CD4-positive, alpha-beta T cell treated with Interleukin-6 at 100 ng/mL for 8 hours (primary cell): ENCODE data around the gene ATP1B2.
"Not testable (repeated sequence)": the region's sequence is repeated elsewhere in the genome, so short reads cannot be mapped to it uniquely, and the experiment has no call there.

Experiments
- DNase-seq: peaks from one replicate; pipeline ENCODE4 v3.0.0-alpha.2; 2020; ENCODE audit warnings: mixed read lengths, low spot score

ATP1B2 gene

GRCh38 chr17:7634384-7634783 is 16.3 kb upstream of the ATP1B2 start:
- DNase-seq = no peak

- no peak for DNase-seq
Measured at GRCh38 chr17:7636163-7636562, 14.6 kb upstream of the ATP1B2 start.

- no peak for DNase-seq
Measured at GRCh38 chr17:7640783-7641182, 9.9 kb upstream of the ATP1B2 start.

DNA sequence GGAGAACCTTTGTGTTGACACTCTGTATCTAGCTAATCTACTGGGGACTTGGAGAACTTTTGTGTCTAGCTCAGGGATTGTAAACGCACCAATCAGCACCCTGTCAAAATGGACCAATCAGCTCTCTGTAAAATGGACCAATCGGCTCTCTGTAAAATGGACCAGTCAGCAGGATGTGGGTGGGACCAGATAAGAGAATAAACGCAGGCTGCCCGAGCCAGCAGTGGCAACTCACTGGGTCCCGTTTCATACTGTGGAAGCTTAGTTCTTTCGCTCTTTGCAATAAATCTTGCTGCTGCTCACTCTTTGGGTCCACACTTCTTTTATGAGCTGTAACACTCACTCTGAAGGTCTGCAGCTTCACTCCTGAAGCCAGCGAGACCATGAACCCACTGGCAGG is 9.1 kb upstream of the ATP1B2 start:
- DNase-seq = not testable (repeated sequence)

- DNase-seq = no peak
Measured at GRCh38 chr17:7644775-7645174, 6.0 kb upstream of the ATP1B2 start.

DNA sequence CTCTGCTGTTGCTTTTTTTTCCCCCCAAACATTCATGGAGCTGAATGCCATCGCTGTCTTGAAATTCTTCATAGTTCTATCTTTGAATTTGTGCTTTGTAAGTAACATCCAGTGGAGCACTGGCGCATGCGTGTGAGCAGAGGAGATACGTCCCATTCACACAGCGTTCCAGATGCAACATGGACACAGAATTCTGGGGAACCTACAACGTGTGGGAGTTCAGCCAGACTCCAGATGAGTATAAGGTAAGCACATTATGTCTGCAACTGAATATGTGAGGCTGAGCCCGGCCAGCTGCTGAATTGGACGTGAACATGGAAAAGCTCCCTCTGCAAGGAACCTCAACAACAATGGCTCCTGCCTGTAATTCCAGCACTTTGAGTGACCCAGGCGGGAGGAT is 4.3 kb upstream of the ATP1B2 start:
- no peak for DNase-seq

DNA sequence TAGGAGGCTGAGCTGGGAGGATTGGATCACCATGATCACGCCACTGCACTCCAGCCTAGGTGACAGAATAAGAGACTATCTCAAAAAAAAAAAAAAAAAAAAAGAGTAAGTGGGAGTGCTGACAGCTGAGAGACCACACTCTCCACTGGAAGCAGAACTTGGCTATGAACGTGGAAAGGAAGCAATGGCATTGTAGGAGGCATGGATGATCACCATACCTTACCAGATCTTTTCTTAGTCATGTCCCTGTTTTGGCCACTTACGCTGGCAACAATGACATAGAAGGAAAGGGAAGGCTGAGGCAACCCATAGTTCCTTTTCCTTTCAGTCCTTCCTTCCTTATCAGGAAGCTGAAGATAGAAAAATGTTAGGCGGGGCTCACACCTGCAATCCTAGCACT is 3.7 kb upstream of the ATP1B2 start:
- DNase-seq = no peak

GRCh38 chr17:7651097-7651664 is 455 bp downstream of the ATP1B2 start:
- DNase-seq = no peak

DNA sequence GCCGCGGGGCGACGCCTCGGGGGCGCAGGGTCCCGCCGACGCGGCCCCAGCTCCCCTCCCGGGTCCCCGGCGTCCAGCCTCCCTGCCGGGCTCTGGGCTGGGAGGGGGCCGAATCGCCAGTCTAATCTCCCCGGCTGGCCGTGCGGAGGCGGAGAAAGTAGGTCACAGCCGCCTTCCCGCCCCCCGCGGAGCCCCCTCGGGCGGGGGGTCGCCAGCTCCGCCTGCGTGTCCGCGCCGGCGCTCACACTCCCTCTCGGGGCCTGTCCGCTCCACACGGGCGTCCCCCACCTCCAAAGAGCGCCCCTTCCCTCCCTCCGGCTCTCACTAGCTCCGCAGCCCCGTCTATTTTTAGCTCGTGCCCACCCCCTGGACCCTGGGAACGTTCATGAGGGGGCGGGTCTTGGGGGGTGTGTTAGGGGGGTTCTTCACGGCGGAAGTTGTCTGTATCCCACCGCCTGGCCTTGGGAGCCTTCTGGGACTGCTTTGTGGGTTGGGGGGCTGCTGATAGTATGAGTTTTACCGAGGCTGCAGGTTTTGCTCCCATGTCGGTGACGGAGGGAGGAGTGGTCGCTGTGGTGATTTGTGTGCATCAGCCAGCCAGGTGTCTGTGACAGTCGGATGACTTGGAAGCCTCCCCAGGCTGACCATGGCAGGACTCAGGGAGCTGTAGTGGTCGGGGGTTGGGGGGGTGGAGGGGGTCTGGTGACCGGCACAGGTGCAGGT is 1.1 kb downstream of the ATP1B2 start:
- no peak for DNase-seq

DNA sequence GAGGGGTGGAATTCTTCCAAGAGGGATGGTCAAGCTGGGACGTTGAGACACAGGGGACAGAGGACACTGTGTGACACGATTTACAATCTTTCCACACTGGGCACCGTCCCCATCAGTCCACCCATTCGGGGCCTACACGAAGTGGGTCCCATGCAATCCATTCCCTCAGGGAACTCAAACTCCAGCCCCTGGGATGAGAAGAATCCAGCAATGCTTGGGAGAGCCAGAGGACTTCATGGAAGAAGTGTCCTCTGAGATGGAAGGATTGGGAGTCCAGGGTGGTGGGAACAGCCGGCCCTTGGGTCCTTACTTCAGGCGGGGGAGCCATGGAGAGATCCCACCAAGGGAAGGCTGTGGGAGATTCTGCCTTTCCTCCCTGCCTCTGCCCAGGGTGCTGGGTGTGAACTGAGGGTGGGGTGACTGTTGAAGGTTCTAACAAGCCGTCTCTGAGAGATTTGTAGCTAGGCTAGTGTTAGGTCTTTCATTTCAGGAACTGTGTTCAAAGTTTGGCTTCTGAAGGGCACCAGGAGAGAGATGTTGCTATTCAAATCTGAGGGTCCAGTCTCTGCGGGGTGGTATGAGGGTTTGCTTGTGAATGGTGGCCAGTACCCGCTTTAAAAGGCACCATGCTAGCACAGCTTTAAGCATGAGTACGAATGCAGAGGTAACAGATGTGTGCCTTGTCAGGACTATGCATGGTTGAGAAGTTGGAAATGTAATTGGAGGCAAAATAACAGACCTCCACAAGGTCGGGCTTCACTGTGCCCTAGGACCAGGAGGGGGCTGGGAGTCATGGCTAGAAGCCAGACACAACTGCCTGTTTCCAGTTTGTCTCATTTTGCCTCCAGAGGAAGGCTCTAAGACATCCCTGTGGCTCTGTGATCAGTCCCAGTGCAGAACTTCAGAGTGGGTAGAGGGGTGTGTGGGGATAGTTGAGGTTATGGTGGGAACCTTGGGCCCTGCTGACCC is 1.9 kb downstream of the ATP1B2 start:
- DNase-seq = no peak

- no peak for DNase-seq
Measured at GRCh38 chr17:7654832-7655540, 4.3 kb downstream of the ATP1B2 start.

GRCh38 chr17:7655541-7655840 is 4.8 kb downstream of the ATP1B2 start:
- no peak for DNase-seq

- no peak for DNase-seq
Measured at GRCh38 chr17:7656958-7657609, 6.4 kb downstream of the ATP1B2 start.

- no peak for DNase-seq
Measured at GRCh38 chr17:7667656-7668406, 17.1 kb downstream of the ATP1B2 start.

DNA sequence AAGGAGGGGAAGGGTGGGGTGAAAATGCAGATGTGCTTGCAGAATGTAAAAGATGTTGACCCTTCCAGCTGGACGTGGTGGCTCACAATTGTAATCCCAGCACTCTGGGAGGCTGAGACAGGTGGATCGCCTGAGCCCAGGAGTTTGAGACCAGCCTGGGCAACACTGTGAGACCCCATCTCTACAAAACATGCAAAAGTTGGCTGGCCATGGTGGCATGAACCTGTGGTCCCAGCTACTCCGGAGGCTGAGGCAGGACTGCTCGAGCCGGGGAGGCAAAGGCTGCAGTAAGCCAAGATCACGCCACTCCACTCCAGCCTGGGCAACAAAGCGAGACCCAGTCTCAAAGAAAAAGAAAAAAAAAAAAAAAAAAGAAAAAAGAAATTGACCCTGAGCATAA is 17.8 kb downstream of the ATP1B2 start:
- DNase-seq = no peak

- DNase-seq = no peak
Measured at GRCh38 chr17:7673239-7673638, 22.5 kb downstream of the ATP1B2 start.

- no peak for DNase-seq
Measured at GRCh38 chr17:7674934-7675333, 24.2 kb downstream of the ATP1B2 start.

- DNase-seq = no peak
Measured at GRCh38 chr17:7676533-7676932, 25.8 kb downstream of the ATP1B2 start.

GRCh38 chr17:7677388-7678067 is 26.8 kb downstream of the ATP1B2 start:
- DNase-seq = no peak

- no peak for DNase-seq
Measured at GRCh38 chr17:7684851-7685532, 34.3 kb downstream of the ATP1B2 start.
